ENCODE measurements around the gene C2orf68.

Gene C2orf68

GRCh38 chr2:85623991-85624390, 12.1 kb upstream of the C2orf68 start (continued):
- TF ChIP-seq PBX3 (CRISPR knock-in tag; IDR thresholded peaks at IDR 0.05) (no peak), ZBTB6 (tag by site-specific recombination; IDR thresholded peaks at IDR 0.05) (no peak), ZNF362 (tag by site-specific recombination; IDR thresholded peaks at IDR 0.05) (no peak), IKZF3 (tag by site-specific recombination; IDR thresholded peaks at IDR 0.05) (no peak), ZNF624 (tag by site-specific recombination; IDR thresholded peaks at IDR 0.05) (no peak), SP7 (tag by site-specific recombination; IDR thresholded peaks at IDR 0.05) (no peak), ZNF791 (tag by site-specific recombination; IDR thresholded peaks at IDR 0.05) (no peak), SALL2 (tag by site-specific recombination; IDR thresholded peaks at IDR 0.05; ENCODE audit: borderline replicate concordance) (no peak), ZNF660 (tag by site-specific recombination; IDR thresholded peaks at IDR 0.05) (no peak), HOXD13 (CRISPR knock-in tag; IDR thresholded peaks at IDR 0.05; ENCODE audit: borderline replicate concordance) (no peak)

- ChIA-PET CTCF (interaction anchor here (4.2 kb wide), 1 partner anchor 15 kb away, joined by 35 read pairs; no protein-coding TSS in a partner anchor), POLR2A (interaction anchor here (1.6 kb wide), 1 partner anchor 83 kb away, joined by 4 read pairs; the partner anchor contains the start of gene MAT2A)
- Histone ChIP-seq H3K4me1 (ENCODE audit: control insufficient read depth, insufficient read depth, low read length) (peaks cover 8% of the 10 kb centered on the region), H3K36me3 (ENCODE audit: control insufficient read depth in 2 of 2, insufficient read depth in 1 of 2, low read length in 2 of 2) (peaks cover 71 to 75% of the 10 kb centered on the region in 2 experiments), H3K9me3 (ENCODE audit: control insufficient read depth, insufficient read depth, low read depth, low read length) (no peaks in the 10 kb centered on the region), H3K4me3 (ENCODE audit: low read depth, low read length) (no peak overlapping the region), H3K27ac (ENCODE audit: extremely low read depth, low read depth, low read length) (no peak overlapping the region)
- no peak for TF ChIP-seq ZNF133 (tag by site-specific recombination; IDR thresholded peaks at IDR 0.05)
- TF ChIP-seq OVOL3 (tag by site-specific recombination; IDR thresholded peaks at IDR 0.05), result no peak
- TF ChIP-seq ZNF704 (tag by site-specific recombination; IDR thresholded peaks at IDR 0.05), result no peak
- no peak for TF ChIP-seq ZBTB44 (tag by site-specific recombination; IDR thresholded peaks at IDR 0.05)
- no peak for TF ChIP-seq ZNF140 (tag by site-specific recombination; IDR thresholded peaks at IDR 0.05)
- no peak for TF ChIP-seq ZNF623 (tag by site-specific recombination; IDR thresholded peaks at IDR 0.05)
- TF ChIP-seq ZNF510 (tag by site-specific recombination; IDR thresholded peaks at IDR 0.05; ENCODE audit: insufficient replicate concordance), result no peak
- no peak for TF ChIP-seq SETDB1 (IDR thresholded peaks at IDR 0.05; ENCODE audit: insufficient read length, low read length)
- no peak for TF ChIP-seq ZSCAN16 (tag by site-specific recombination; IDR thresholded peaks at IDR 0.05)
- TF ChIP-seq ZNF768 (tag by site-specific recombination; IDR thresholded peaks at IDR 0.05), result no peak
- no peak for TF ChIP-seq EGR2 (tag by site-specific recombination; IDR thresholded peaks at IDR 0.05; ENCODE audit: low read depth)
- TF ChIP-seq KLF8 (tag by site-specific recombination; IDR thresholded peaks at IDR 0.05), result no peak
- no peak for TF ChIP-seq ZNF548 (tag by site-specific recombination; IDR thresholded peaks at IDR 0.05)
- TF ChIP-seq ZNF530 (tag by site-specific recombination; IDR thresholded peaks at IDR 0.05; ENCODE audit: low read depth), result no peak
Measured at GRCh38 chr2:85621338-85621737, 9.5 kb upstream of the C2orf68 start.

All from HEK293 (cell line).